KMS-11 (cell line): ENCODE data around the gene FAM118A.

Experiments
- H2AFZ ChIP-seq: fragments of 200-600 bp; sonication (generic); 2 replicates; pipeline ENCODE4 v1.6.1; 2016; ENCODE audit warnings: antibody characterized with exemption, mixed run types, low read depth
- H3K27ac ChIP-seq: fragments of 200-600 bp; sonication (generic); 2 replicates; pipeline ENCODE4 v1.6.1; 2016; ENCODE audit warnings: mild to moderate bottlenecking, mixed run types
- H3K27me3 ChIP-seq: fragments of 200-600 bp; sonication (generic); 2 replicates; pipeline ENCODE4 v1.6.1; 2017; ENCODE audit warnings: mild to moderate bottlenecking, low read depth, mixed run types, moderate library complexity; ENCODE audit not compliant: insufficient read depth
- H3K36me3 ChIP-seq: fragments of 200-600 bp; sonication (generic); 2 replicates; pipeline ENCODE4 v1.6.1; 2017; ENCODE audit warnings: mild to moderate bottlenecking, mixed run types; ENCODE audit not compliant: insufficient read depth
- H3K4me1 ChIP-seq: fragments of 200-600 bp; sonication (generic); 2 replicates; pipeline ENCODE4 v1.6.1; 2016; ENCODE audit warnings: mild to moderate bottlenecking, low read depth, mixed run types; ENCODE audit not compliant: poor library complexity, severe bottlenecking
- H3K4me2 ChIP-seq: fragments of 200-600 bp; sonication (generic); 2 replicates; pipeline ENCODE4 v1.7.0; 2016; ENCODE audit warnings: mild to moderate bottlenecking, mixed run types
- H3K4me3 ChIP-seq: fragments of 200-600 bp; sonication (generic); IDR thresholded peaks from 2 replicates; pipeline ENCODE4 v1.6.1; 2017; ENCODE audit warnings: low read depth, low read length, mixed read lengths; ENCODE audit not compliant: insufficient read depth
- H3K79me2 ChIP-seq: fragments of 200-600 bp; sonication (generic); 2 replicates; pipeline ENCODE4 v1.6.1; 2016; ENCODE audit warnings: low read depth, mixed run types; ENCODE audit not compliant: insufficient read depth
- H3K9ac ChIP-seq: fragments of 200-600 bp; sonication (generic); 2 replicates; pipeline ENCODE4 v1.6.1; 2016; ENCODE audit warnings: mild to moderate bottlenecking, mixed run types
- H4K20me1 ChIP-seq: fragments of 200-600 bp; sonication (generic); 2 replicates; pipeline ENCODE4 v1.6.1; 2016; ENCODE audit warnings: mild to moderate bottlenecking, mixed run types; ENCODE audit not compliant: insufficient read depth
- CTCF ChIP-seq: fragments of 200-600 bp; sonication (generic); conservative IDR thresholded peaks from 2 replicates; pipeline ENCODE4 v1.6.1; 2017; ENCODE audit warnings: low read depth, mild to moderate bottlenecking, antibody characterized with exemption, low read length, moderate library complexity, mixed read lengths

FAM118A gene

GRCh38 chr22:45336971-45337431 lies 27.3 kb downstream of the FAM118A start:
- no peak overlapping the region for H3K27ac ChIP-seq

GRCh38 chr22:45337536-45337935 lies 27.8 kb downstream of the FAM118A start:
- Histone ChIP-seq H3K4me1 (peaks cover 7% of the 10 kb centered on the region), H3K79me2 (no peaks in the 10 kb centered on the region), H2AFZ (no peak overlapping the region), H4K20me1 (no peaks in the 10 kb centered on the region), H3K4me3 (no peak overlapping the region), H3K27me3 (no peaks in the 10 kb centered on the region), H3K27ac (no peak overlapping the region), H3K36me3 (no peaks in the 10 kb centered on the region), H3K4me2 (no peak overlapping the region), H3K9ac (no peak overlapping the region)
- TF ChIP-seq CTCF, result no peak

More at GRCh38 chr22:45336971-45337431, 27.3 kb downstream of the FAM118A start:
- no peaks in the 10 kb centered on the region for H4K20me1 ChIP-seq
- no peaks in the 10 kb centered on the region for H3K27me3 ChIP-seq
- peaks cover 7% of the 10 kb centered on the region for H3K4me1 ChIP-seq
- H3K79me2 ChIP-seq, result no peaks in the 10 kb centered on the region
- H3K9ac ChIP-seq, result no peak overlapping the region
- TF ChIP-seq CTCF, result no peak
- no peak overlapping the region for H3K4me2 ChIP-seq
- H3K36me3 ChIP-seq, result no peaks in the 10 kb centered on the region
- no peak overlapping the region for H2AFZ ChIP-seq
- H3K4me3 ChIP-seq, result no peak overlapping the region

- Histone ChIP-seq H4K20me1 (no peaks in the 10 kb centered on the region), H2AFZ (no peak overlapping the region), H3K4me3 (no peak overlapping the region), H3K79me2 (no peaks in the 10 kb centered on the region), H3K27ac (no peak overlapping the region), H3K36me3 (no peaks in the 10 kb centered on the region), H3K4me2 (no peak overlapping the region), H3K4me1 (peaks cover 7% of the 10 kb centered on the region), H3K27me3 (no peaks in the 10 kb centered on the region), H3K9ac (no peak overlapping the region)
- TF ChIP-seq CTCF, result no peak
These were observed 29.1 kb downstream of the FAM118A start for GRCh38 chr22:45338795-45339194.

GRCh38 chr22:45340323-45340722 lies 30.6 kb downstream of the FAM118A start:
- no peak for TF ChIP-seq CTCF
- H3K79me2 ChIP-seq, result no peaks in the 10 kb centered on the region
- H3K27ac ChIP-seq, result no peak overlapping the region
- H3K4me3 ChIP-seq, result no peak overlapping the region
- H2AFZ ChIP-seq, result no peak overlapping the region
- H3K27me3 ChIP-seq, result no peaks in the 10 kb centered on the region
- no peak overlapping the region for H3K9ac ChIP-seq
- H3K4me1 ChIP-seq, result no peaks in the 10 kb centered on the region
- H3K4me2 ChIP-seq, result no peak overlapping the region
- no peaks in the 10 kb centered on the region for H3K36me3 ChIP-seq
- no peaks in the 10 kb centered on the region for H4K20me1 ChIP-seq
